Neural crest cell (in vitro differentiated cells): ENCODE data around the gene CFAP61. TPM values are rescaled to one million over a fixed set of nuclear protein-coding genes. Genes with fewer than 3 reads are reported as not detected.

ENCODE experiments used
- DNase-seq: peaks from one replicate; pipeline ENCODE4 v3.0.0; 2021; ENCODE audit warnings: low read depth, mixed read lengths, low spot score
- H3K27ac Mint-ChIP-seq: one replicate; pipeline ENCODE4 v1.8.0; 2021; ENCODE audit warnings: mild to moderate bottlenecking, mixed read lengths; ENCODE audit not compliant: unreplicated experiment
- H3K27me3 Mint-ChIP-seq: 2 replicates; pipeline ENCODE4 v1.8.0; 2021; ENCODE audit warnings: low read depth, mild to moderate bottlenecking, mixed read lengths
- H3K36me3 Mint-ChIP-seq: 2 replicates; pipeline ENCODE4 v1.8.0; 2021; ENCODE audit warnings: low read depth, mild to moderate bottlenecking, mixed read lengths
- H3K4me1 Mint-ChIP-seq: 2 replicates; pipeline ENCODE4 v1.8.0; 2021; ENCODE audit warnings: mixed read lengths
- H3K4me3 Mint-ChIP-seq: one replicate; pipeline ENCODE4 v1.8.0; 2021; ENCODE audit warnings: mild to moderate bottlenecking, mixed read lengths
- H3K9me3 Mint-ChIP-seq: 2 replicates; pipeline ENCODE4 v1.8.0; 2021; ENCODE audit warnings: mixed read lengths
- CTCF ChIP-seq: fragments of 200-600 bp; sonication (generic); conservative IDR thresholded peaks from 2 replicates; pipeline ENCODE4 v1.5.0; 2021; ENCODE audit warnings: antibody characterized with exemption, mild to moderate bottlenecking
- total RNA-seq: library from RNA; stranded (reverse); gene quantifications from 2 replicates; pipeline ENCODE4 v1.2.1, GENCODE V29; 2021

CFAP61 gene
- total RNA-seq, 1 donor from 2014 or later = 1.9 TPM

GRCh38 chr20:20018366-20018765, 34.0 kb upstream of the CFAP61 start:
- no peaks in the 10 kb centered on the region for H3K9me3 Mint-ChIP-seq
- no peak for TF ChIP-seq CTCF
- peaks cover 33% of the 10 kb centered on the region for H3K4me1 Mint-ChIP-seq
- no peak overlapping the region for H3K27ac Mint-ChIP-seq
- DNase-seq = no peak
- H3K27me3 Mint-ChIP-seq = no peaks in the 10 kb centered on the region
- peak overlapping the region; percentile 82 for H3K4me3 Mint-ChIP-seq
- H3K36me3 Mint-ChIP-seq = no peaks in the 10 kb centered on the region

GRCh38 chr20:20019123-20019522, 33.2 kb upstream of the CFAP61 start:
- H3K4me1 Mint-ChIP-seq = peaks cover 33% of the 10 kb centered on the region
- H3K9me3 Mint-ChIP-seq = no peaks in the 10 kb centered on the region
- H3K27me3 Mint-ChIP-seq = no peaks in the 10 kb centered on the region
- no peaks in the 10 kb centered on the region for H3K36me3 Mint-ChIP-seq
- H3K4me3 Mint-ChIP-seq = peak overlapping the region; percentile 82
- TF ChIP-seq CTCF = no peak
- no peak for DNase-seq
- H3K27ac Mint-ChIP-seq = no peak overlapping the region

- Mint-ChIP-seq H3K9me3 (no peaks in the 10 kb centered on the region), H3K4me3 (peak overlapping the region; percentile 51), H3K4me1 (peaks cover 33% of the 10 kb centered on the region), H3K36me3 (no peaks in the 10 kb centered on the region), H3K27ac (no peak overlapping the region), H3K27me3 (no peaks in the 10 kb centered on the region)
- TF ChIP-seq CTCF = no peak
- no peak for DNase-seq
These were observed 31.4 kb upstream of the CFAP61 start for GRCh38 chr20:20020908-20021307.

GRCh38 chr20:20021835-20022234, 30.5 kb upstream of the CFAP61 start:
- DNase-seq = no peak
- TF ChIP-seq CTCF = no peak
- Mint-ChIP-seq H3K27ac (no peak overlapping the region), H3K4me1 (peaks cover 31% of the 10 kb centered on the region), H3K4me3 (no peak overlapping the region), H3K36me3 (no peaks in the 10 kb centered on the region), H3K27me3 (no peaks in the 10 kb centered on the region), H3K9me3 (no peaks in the 10 kb centered on the region)

GRCh38 chr20:20022498-20022897, 29.8 kb upstream of the CFAP61 start:
- Mint-ChIP-seq H3K9me3 (no peaks in the 10 kb centered on the region), H3K4me1 (peaks cover 28% of the 10 kb centered on the region), H3K36me3 (no peaks in the 10 kb centered on the region), H3K4me3 (no peak overlapping the region), H3K27ac (peak overlapping the region; percentile 64), H3K27me3 (no peaks in the 10 kb centered on the region)
- no peak for DNase-seq
- no peak for TF ChIP-seq CTCF

- Mint-ChIP-seq H3K27me3 (no peaks in the 10 kb centered on the region), H3K27ac (no peak overlapping the region), H3K4me1 (peaks cover 21% of the 10 kb centered on the region)
These were observed 28.9 kb upstream of the CFAP61 start for GRCh38 chr20:20023395-20023794.

More at GRCh38 chr20:20023395-20023794, 28.9 kb upstream of the CFAP61 start:
- no peaks in the 10 kb centered on the region for H3K9me3 Mint-ChIP-seq
- DNase-seq = no peak
- H3K36me3 Mint-ChIP-seq = no peaks in the 10 kb centered on the region
- no peak for TF ChIP-seq CTCF
- no peak overlapping the region for H3K4me3 Mint-ChIP-seq
